OCI-LY7 (cell line): Measurements from ENCODE around the gene HSPA12A. TPM values are rescaled to one million over a fixed set of nuclear protein-coding genes. Genes with fewer than 3 reads are reported as not detected.

ENCODE experiments used
- BruUV-seq: library from RNA; stranded (reverse); fragments of 400-500 nt; replicated peaks from 2 replicates; lab custom pipeline; 2021; lab: Mats Ljungman, UMichigan
- CTCF ChIA-PET: fragments of 300-600 bp; sonication (Branson Sonifier 250); formaldehyde crosslinking; loops from one replicate; lab custom pipeline; 2022; ENCODE audit warnings: antibody characterized with exemption; ENCODE audit not compliant: unreplicated experiment; lab: Charles Lee
- POLR2A ChIA-PET: fragments of 300-600 bp; sonication (Branson Sonifier 250); formaldehyde crosslinking; loops from one replicate; lab custom pipeline; 2022; ENCODE audit warnings: antibody characterized with exemption; lab: Charles Lee
- DNase-seq: peaks from one replicate; pipeline ENCODE4 v3.0.0-alpha.2; 2015; ENCODE audit warnings: low spot score
- H2AFZ ChIP-seq: fragments of 200-600 bp; sonication (generic), shearing (Covaris generic); 2 replicates; pipeline ENCODE4 v1.6.1; 2014; ENCODE audit warnings: mild to moderate bottlenecking, antibody characterized with exemption, low read length, moderate library complexity
- H3K27ac ChIP-seq: fragments of 200-600 bp; sonication (generic); 2 replicates; pipeline ENCODE4 v1.5.1; 2014; ENCODE audit warnings: mixed run types, low read depth, mild to moderate bottlenecking, moderate library complexity, low read length, inconsistent platforms; ENCODE audit not compliant: poor library complexity, severe bottlenecking
- H3K36me3 ChIP-seq: fragments of 200-600 bp; sonication (generic); 2 replicates; pipeline ENCODE4 v1.6.1; 2014; ENCODE audit warnings: mild to moderate bottlenecking, antibody characterized with exemption, low read length, moderate library complexity, mixed read lengths; ENCODE audit not compliant: insufficient read depth
- H3K4me1 ChIP-seq: fragments of 200-600 bp; sonication (generic); 2 replicates; pipeline ENCODE4 v1.5.1; 2014; ENCODE audit warnings: mild to moderate bottlenecking, low read length; ENCODE audit not compliant: insufficient read depth, poor library complexity, severe bottlenecking
- H3K4me2 ChIP-seq: fragments of 200-600 bp; sonication (generic); 2 replicates; pipeline ENCODE4 v1.6.1; 2014; ENCODE audit warnings: mild to moderate bottlenecking, low read length
- H3K4me3 ChIP-seq: fragments of 200-600 bp; sonication (generic); 2 replicates; pipeline ENCODE4 v1.5.1; 2014; ENCODE audit warnings: mild to moderate bottlenecking, low read depth, low read length; ENCODE audit not compliant: poor library complexity, severe bottlenecking
- H3K79me2 ChIP-seq: fragments of 200-600 bp; sonication (generic); 2 replicates; pipeline ENCODE4 v1.6.1; 2016; ENCODE audit warnings: low read depth, mild to moderate bottlenecking, low read length, moderate library complexity, mixed read lengths; ENCODE audit not compliant: insufficient read depth
- H3K9me2 ChIP-seq: fragments of 200-600 bp; sonication (generic); 2 replicates; pipeline ENCODE4 v1.6.1; 2016; ENCODE audit warnings: mild to moderate bottlenecking, low read length, mixed read lengths; ENCODE audit not compliant: insufficient read depth
- H3K9me3 ChIP-seq: fragments of 200-600 bp; sonication (generic); 2 replicates; pipeline ENCODE4 v1.6.1; 2014; ENCODE audit warnings: mild to moderate bottlenecking, mixed run types, low read length, mixed read lengths
- H4K20me1 ChIP-seq: fragments of 200-600 bp; sonication (generic); 2 replicates; pipeline ENCODE4 v1.6.1; 2014; ENCODE audit warnings: mild to moderate bottlenecking, antibody characterized with exemption, low read length, moderate library complexity, mixed read lengths; ENCODE audit not compliant: insufficient read depth
- CTCF ChIP-seq: fragments of 200-600 bp; sonication (generic); conservative IDR thresholded peaks from 2 replicates; pipeline ENCODE4 v1.5.1; 2014; ENCODE audit warnings: mild to moderate bottlenecking, antibody characterized with exemption, low read length, moderate library complexity, mixed read lengths
- EZH2phosphoT487 ChIP-seq: fragments of 200-600 bp; sonication (generic); IDR thresholded peaks from 2 replicates; pipeline ENCODE4 v1.6.1; 2018; ENCODE audit warnings: low read depth, borderline replicate concordance, mild to moderate bottlenecking, mixed run types, antibody characterized with exemption, low read length, moderate library complexity, mixed read lengths
- intact Hi-C: fragments of 100-400 bp; cut with micrococcal nuclease; formaldehyde crosslinking; loops from one replicate; pipeline ENCODE4 v1.10.0; 2022; ENCODE audit not compliant: unreplicated experiment
- total RNA-seq, 2 experiments: library from RNA; depleted of rRNA in 1 of 2; stranded (reverse); fragments of >200 nt in 1 of 2; shearing (Covaris generic) in 1 of 2; gene quantifications; 2 replicates each; pipeline ENCODE4 v1.2.3, GENCODE V29; 2014 to 2022

The HSPA12A gene
- total RNA-seq, 2 experiments from 2014 or later, result 3.7 TPM; not detected in 1

- intact Hi-C loops, result no loop called here
- ChIA-PET CTCF (no interaction called here), POLR2A (no interaction called here)
- H3K4me3 ChIP-seq, result no peak overlapping the region
- no peaks in the 10 kb centered on the region for H3K79me2 ChIP-seq
- no peak for TF ChIP-seq CTCF
- DNase-seq, result no peak
- no peaks in the 10 kb centered on the region for H3K36me3 ChIP-seq
- no peak overlapping the region for H3K27ac ChIP-seq
- no peak overlapping the region for H2AFZ ChIP-seq
- no TSS peak for BruUV-seq
- H3K4me2 ChIP-seq, result no peak overlapping the region
- no peaks in the 10 kb centered on the region for H3K4me1 ChIP-seq
- no peaks in the 10 kb centered on the region for H4K20me1 ChIP-seq
- no peaks in the 10 kb centered on the region for H3K9me3 ChIP-seq
- no peaks in the 10 kb centered on the region for H3K9me2 ChIP-seq
These were observed 27.0 kb upstream of the HSPA12A start for GRCh38 chr10:116769368-116769767.

- intact Hi-C loops, result no loop called here
- Histone ChIP-seq H3K4me1 (no peaks in the 10 kb centered on the region), H2AFZ (no peak overlapping the region), H3K9me3 (no peaks in the 10 kb centered on the region), H3K79me2 (no peaks in the 10 kb centered on the region), H4K20me1 (no peaks in the 10 kb centered on the region), H3K4me2 (no peak overlapping the region), H3K27ac (no peak overlapping the region), H3K9me2 (no peaks in the 10 kb centered on the region), H3K36me3 (no peaks in the 10 kb centered on the region), H3K4me3 (no peak overlapping the region)
- BruUV-seq, result no TSS peak
- CTCF ChIA-PET, result no interaction called here
- TF ChIP-seq EZH2phosphoT487, result no peak
- TF ChIP-seq CTCF, result no peak
- POLR2A ChIA-PET, result no interaction called here
- no peak for DNase-seq
These were observed 26.4 kb upstream of the HSPA12A start for GRCh38 chr10:116768786-116769185.

GRCh38 chr10:116766837-116767634 lies 24.7 kb upstream of the HSPA12A start:
- no peaks in the 10 kb centered on the region for H3K79me2 ChIP-seq
- ChIA-PET POLR2A (no interaction called here), CTCF (no interaction called here)
- H4K20me1 ChIP-seq, result no peaks in the 10 kb centered on the region
- no peaks in the 10 kb centered on the region for H3K9me3 ChIP-seq
- H2AFZ ChIP-seq, result no peak overlapping the region
- no peaks in the 10 kb centered on the region for H3K9me2 ChIP-seq
- H3K4me1 ChIP-seq, result no peaks in the 10 kb centered on the region
- TF ChIP-seq EZH2phosphoT487, result no peak
- no peak for TF ChIP-seq CTCF
- no peak overlapping the region for H3K4me2 ChIP-seq
- no peak for DNase-seq
- H3K27ac ChIP-seq, result no peak overlapping the region
- intact Hi-C loops, result no loop called here
- no TSS peak for BruUV-seq
- no peaks in the 10 kb centered on the region for H3K36me3 ChIP-seq
- H3K4me3 ChIP-seq, result no peak overlapping the region
